ENCODE results near the gene MCF2L.

The MCF2L gene

DNA sequence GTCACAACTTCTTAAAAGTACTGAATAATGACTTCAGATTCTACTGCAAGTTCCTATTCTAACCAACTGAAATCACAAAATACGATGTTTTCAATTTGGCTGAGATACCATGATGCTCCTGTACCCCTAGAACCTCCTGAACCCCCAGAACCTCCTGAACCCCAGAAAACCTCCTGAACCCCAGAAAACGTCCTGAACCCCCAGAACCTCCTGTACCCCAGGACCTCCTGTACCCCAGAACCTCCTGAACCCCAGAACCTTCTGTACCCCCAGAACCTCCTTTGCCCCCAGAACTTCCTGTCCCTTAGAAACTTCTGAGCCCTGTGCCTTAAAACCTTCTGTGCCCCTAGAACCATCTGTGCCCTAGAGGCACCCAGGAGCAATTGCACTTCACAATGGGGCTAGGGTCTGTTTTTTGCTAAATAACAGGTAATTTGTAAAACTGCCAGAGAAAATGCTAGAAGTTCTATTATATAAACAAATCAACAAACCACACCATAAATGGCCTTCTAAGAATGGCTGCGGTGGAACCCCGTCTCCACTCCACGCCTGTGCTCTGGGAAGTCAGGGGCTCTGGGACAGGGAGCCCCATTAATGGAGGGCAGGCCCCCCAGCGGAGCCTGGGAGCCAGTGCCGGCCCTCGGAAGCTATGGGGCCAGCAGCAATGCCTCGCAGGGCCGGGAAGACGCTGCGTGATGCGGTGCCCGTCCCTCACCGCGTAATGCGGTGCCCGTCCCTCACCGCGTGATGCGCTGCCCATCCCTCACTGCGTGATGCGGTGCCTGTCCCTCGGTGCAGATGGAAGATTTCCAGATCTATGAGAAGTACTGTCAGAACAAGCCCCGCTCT lies 115.3 kb downstream of the MCF2L start:
- no peak for DNase-seq (ENCODE audit: low read depth)

DNA sequence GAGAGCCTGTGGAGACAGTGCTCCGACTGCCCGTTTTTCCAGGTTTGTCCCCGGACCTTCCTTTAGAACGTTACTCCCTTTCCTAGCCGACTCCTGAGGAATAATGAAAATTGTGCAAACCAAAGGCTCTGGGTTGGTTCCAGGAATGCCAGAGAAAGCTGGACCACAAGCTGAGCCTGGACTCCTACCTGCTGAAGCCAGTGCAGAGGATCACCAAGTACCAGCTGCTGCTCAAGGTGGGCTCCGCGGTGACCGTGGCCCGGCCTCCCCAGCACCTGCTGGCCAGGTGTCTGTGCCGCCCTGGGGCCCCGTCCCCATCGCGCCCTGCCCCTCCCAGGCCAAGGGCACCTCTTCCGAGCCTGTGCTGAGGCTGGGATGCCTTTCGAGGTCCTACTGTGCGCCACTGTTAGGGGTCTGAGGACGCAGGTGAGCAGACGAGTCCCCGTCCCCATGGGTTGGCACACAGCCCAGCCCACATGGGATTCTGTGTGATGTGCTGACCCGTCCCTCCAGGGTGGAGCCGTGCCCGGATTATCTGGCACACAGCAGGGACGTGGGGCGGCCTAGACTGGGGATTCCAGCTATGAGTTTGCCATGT lies 116.0 kb downstream of the MCF2L start:
- DNase-seq (ENCODE audit: low read depth) = no peak

DNA sequence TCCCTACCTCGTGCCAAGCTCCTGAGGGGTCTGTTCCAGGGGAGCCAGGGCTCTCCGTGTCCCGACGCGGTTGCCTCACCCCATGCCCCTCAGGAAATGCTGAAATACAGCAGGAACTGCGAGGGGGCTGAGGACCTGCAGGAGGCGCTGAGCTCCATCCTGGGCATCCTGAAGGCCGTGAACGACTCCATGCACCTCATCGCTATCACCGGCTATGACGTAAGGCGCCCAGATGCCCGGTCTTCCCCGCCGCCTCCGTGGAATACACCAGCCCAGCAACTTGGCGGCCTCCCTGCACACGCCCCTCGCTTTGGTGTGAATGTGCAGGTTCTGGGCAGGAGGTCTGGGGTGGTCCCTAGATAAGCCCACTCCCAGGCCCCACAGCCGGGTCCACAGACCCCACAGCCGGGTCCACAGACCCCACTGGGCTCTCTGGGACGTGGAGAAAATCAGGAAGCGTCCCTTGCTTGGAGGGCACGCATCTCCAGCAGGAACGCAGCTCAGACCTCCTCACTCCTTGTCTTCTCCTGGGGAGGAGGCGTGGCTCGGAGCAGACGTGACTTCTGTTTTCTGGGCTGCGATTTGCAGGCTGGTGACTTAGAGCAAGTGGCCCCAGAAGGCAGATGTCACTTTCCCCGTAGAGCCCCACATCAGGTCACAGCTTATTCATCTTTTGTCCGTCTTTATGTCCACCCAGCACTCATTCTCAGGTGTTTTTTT lies 117.2 kb downstream of the MCF2L start:
- DNase-seq (ENCODE audit: low read depth) = no peak

DNA sequence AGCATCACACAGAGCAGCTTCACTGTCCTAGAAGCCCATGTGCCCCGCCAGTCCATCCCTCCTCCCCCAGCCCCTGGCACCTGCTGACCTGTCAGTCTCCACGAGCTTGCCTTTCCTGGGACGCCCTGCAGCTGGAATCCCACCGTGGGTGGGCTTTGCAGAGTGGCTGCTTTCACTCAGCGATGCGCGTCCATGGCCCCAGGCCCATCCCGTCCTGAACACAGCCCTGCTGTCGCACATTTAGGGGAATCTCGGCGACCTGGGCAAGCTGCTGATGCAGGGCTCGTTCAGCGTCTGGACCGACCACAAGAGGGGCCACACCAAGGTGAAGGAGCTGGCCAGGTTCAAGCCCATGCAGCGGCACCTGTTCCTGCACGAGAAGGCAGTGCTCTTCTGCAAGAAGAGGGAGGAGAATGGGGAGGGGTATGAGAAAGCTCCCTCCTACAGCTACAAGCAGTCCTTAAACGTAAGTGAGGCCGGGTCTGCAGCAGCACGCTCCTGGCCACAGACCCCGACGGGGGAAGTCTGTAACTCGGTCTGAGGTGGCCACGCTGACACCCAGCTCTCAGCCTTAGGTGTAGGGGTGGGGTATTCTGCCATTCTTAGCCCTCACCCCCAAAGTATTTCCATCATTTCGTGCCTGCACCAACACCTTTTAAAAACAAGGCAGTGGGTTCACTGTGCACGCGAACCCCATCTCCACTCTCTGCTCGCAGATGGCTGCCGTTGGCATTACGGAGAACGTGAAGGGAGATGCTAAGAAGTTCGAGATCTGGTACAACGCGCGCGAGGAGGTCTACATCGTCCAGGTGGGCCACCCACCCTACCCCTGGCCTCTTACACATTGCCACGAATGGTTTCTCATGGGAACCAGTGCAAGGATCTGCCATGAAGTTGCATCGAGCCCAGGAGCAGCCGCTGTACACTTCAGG lies 118.2 kb downstream of the MCF2L start:
- DNase-seq (ENCODE audit: low read depth) = no peak

DNA sequence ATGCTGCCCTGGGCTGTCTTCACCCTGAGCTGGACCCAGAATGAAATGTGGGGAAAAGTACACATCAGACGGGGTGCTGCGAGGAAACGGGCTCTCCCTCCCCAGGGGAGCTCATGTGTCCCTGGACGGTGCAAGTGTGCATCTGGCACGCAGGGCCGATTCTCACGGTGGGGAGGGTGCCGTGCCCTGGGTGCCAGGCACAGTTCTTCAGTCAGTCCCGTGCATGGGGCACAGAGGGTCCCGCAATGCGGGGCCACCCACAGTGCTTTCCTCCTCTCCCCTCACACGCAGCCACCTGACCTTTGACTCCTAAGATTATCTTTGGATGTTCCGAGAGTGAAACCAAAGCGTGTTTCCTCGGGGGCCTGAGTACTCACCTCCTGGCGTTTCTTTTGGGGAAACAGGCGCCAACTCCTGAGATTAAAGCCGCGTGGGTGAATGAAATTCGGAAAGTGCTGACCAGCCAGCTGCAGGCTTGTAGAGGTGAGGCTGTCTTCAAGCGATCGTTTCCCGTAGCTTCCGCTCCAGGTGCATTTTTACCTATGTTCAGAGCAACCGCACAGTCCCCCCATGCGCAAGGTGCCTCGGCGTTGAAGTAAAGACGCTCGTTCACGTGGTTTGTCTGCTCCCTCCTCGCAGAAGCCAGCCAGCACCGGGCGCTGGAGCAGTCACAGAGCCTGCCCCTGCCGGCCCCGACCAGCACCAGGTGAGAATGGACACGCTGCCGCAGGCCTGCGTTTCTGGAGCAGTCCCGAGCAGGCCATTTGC lies 119.1 kb downstream of the MCF2L start:
- no peak for DNase-seq (ENCODE audit: low read depth)

DNA sequence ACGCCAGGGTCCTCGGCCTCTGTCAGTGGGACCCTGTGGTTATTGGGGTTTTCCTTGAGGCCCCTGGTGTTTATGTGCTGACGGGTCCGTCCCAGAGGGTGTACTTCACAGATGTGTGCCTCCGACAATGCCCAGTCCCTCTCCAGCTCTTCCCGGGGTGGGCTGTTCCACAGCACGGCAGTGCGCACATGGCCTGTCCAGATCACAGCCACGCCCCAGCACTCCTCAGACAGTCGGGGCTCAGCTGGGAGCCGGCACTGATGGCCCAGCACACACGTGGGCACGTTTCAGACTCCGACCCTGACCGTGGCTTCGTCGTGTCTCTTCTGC lies 119.6 kb downstream of the MCF2L start:
- no peak for DNase-seq (ENCODE audit: low read depth)

DNA sequence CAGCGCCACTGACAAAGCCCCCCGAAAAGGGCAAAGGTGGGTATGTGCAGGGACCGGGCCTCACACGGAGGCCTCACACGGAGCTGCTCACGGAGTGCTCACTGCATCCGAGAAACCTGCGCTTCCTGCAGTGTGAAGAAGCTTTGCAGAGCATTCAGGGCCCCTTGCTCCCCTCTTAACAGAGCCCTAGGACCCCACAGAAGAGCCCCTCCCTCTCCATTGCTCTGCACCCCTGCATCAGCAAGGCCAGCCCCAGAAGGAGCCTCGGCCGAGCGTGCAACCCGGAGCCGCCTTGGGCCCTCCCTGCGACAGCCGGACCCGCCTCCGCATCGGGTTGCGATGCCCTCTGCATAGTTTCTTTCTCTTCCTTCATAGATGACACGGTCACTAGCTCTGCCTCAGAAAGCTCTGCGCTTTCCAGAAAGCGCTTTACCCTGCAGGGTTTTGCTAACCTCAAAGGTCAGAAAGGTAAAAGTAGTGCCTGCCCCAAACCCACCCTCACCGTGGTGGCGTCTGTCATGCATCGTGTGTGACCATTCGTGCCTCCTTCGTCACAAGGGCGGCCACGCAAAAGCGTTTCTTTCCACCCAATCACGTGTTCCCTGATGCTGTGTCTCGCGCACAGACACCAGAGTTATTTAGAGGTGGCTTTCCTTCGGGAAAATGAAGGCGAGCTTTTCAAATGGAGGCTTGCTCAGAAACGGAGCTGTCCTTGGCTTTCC lies 120.8 kb downstream of the MCF2L start:
- no peak for DNase-seq (ENCODE audit: low read depth)

DNA sequence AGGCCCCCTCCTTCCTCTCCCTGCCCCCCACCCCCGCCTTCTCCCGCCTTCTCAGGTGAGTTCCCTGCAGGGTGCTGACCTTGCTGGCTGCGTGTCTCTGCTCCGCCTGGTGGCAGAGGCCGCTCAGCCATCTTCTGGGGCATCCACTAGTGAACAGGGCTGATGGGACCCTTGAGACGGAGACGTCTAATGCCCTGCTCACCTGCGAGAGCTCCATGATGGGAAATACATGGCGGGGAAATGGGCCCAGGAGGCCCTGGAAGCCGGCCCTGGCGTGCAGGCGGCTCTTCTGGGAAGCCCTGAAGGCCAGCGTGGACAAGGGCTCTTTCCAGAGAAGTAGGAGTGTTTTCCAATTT lies 121.4 kb downstream of the MCF2L start:
- no peak for DNase-seq (ENCODE audit: low read depth)

DNA sequence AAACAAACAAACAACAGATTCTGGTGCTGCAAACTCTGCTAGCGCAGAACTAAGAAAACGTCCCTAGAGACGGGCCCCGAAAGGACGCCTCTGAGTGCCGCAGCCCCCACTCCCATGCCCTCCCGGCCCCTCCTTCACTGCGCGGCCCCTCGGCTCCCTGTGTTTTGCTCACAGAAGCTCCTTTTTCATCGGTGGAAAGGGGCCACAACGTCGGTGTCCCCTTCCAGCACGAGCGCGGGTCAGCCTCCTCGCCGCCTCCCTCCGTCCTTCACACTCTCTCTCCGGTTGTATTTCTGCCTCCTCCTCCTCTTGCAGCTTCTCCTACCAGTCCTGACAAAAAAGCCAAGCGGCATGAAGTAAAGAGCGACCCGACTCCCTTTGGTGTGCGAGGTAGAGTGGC lies 121.8 kb downstream of the MCF2L start:
- DNase-seq (ENCODE audit: low read depth) = no peak

DNA sequence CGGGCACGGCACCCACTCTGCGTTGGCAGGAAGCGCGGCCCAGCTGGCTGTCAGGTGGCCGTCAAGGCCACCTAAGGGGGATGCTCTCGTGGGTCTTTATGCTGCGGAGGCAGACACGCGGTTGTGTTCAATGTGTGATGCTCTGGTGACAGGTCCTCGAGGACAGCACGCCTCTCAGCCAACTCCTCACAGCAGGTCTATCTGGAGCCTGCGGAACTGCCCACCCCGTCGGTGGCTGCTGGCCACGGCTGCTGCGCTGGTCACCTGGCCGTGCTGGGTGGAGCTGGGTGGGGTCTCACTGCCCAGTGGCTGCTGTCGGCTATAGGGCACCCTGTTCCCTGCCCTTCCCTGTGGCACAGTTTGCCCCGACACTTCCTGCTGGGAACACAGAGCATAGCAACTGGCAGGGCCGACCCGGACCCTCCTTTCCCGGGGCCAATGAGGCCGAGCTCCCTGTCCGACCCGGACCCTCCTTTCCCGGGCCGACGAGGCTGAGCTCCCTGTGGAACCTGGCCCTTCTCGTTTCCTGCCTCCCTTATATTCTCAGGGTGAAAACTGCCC lies 122.3 kb downstream of the MCF2L start:
- no peak for DNase-seq (ENCODE audit: low read depth)

DNA sequence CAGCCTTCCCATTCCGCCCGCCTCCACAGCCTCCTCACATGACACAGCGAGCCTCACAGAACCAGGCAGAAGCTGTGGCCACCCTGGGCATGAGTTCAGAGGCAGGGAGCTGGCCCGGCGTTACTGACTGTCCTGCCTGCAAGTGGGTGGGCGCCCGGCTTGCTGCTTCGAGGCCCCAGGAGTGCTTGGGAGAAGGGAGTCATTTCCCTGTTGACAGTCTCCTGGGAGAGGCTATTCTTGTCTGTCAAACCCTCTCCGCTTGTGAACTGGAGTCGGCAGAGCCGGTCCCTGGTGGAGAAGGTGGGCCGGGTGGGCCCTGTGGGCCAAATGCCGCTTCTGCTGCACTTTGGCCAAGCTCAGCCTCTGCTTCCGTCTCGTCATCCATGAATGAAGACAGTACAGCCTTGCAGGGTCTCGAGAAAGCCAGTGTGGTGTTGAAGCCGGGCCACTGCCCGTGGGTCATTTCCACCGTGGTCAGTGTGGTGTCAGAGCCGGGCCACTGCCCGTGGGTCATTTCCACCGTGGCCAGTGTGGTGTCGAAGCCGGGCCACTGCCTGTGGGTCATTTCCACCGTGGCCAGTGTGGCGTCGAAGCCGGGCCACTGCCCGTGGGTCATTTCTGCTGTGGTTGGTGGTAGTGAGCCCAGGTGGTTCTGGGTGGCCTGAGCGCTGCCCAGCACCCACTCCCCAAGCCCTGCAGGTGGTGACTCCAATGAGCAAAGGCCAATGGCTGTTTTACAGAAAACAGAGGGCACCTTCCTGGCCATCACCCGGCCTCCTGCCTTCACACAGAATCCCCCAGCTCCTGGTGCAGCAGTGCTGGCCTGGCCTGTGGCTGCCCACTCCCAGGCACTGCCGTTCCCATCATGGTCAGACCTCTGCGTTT lies 123.1 kb downstream of the MCF2L start:
- no peak for DNase-seq (ENCODE audit: low read depth)

DNA sequence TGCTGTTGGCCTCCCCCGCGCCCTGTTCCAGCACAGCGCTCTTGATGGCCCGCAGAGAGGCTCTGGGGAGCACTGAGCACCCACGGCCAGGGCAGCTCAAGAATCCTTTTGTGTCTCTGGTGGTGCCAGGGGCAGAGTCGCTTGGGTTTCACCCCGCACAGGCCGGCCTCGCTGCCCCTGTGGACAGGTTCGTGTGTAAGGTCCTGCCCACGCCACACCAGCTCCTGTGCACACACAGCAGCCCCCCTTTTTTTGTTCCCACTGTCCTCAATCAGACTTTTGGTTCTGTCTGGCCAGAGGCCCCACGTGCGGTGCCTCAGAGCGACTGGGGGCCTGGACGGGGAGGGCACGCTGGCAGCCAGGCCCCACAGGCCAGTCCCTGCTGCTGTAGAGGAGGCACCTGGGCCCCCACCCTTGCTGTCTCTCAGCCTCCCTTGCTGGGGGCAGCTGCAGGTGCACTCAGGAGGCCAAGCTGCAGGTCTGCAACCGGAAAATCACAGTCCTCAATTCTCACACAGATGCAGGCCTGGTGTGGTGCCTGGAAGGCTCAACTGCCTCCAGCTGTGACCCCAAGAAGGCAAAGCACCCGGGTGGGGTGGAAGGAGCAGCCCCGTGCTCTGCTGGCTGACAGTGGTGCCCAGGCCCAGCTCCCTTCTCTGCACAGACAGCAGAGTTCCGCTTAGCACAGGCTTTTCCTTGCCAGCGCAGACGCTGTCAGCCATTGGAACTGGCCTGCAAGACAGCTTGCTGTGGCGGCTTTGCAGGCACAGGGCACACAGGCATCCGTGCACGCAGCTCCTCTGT lies 124.0 kb downstream of the MCF2L start:
- DNase-seq (ENCODE audit: low read depth) = no peak

DNA sequence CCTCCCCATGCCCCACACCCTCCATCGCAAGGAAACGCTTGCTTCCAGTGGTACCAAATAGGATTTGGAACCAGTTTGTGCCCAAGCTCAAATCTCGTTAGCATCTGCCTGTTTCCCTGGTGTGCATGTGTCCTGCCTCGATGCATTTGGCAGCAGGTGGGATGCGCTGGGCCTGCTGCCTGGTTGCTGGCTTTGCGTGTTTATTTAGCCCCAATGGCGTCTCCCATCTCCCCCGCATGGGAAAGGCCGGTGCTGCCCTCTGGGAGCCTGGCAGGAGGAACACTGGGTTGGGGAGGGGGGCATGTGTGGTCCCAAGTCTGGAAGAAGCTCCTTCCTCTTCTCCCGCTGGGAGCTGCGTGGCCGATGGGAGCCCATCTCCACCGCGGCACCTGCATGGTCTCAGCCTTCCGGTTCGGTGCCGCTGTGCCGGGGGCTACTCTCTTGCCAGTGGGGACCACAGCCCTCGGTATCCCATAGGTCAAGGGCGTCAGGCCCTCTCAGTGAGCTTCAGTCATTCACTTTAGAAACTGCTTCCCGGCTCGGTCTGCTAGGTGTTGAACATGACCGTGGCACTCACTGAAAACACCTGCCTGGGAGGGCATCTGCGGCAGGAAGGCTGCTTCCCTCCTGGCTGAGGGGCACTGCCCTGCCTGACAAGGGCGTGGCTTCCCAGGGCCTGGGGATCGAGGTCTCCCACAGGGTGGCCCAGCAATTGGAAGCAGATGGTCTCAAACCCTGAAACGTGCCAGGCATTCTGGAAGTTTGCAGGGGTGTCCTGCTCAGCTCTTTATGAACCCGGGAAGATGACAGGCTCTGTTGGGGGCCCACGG lies 124.8 kb downstream of the MCF2L start:
- no peak for DNase-seq (ENCODE audit: low read depth)

DNA sequence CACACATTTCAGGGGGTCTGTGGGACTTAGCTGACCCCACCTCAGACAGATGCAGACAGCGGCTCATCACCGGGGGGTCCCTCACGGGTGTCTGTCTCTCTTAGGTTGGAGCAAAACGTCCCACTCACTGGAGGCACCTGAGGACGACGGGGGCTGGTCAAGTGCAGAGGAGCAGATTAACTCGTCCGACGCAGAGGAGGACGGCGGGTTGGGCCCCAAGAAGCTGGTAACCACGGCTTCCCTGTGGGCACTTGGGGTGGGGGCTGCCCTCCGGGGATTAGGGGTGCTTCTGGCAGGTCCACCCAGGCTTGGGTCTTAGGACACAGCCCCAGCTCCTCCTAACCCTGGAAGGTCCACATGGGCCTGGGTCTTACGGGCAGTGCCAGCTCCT lies 125.4 kb downstream of the MCF2L start:
- DNase-seq (ENCODE audit: low read depth) = no peak

DNA sequence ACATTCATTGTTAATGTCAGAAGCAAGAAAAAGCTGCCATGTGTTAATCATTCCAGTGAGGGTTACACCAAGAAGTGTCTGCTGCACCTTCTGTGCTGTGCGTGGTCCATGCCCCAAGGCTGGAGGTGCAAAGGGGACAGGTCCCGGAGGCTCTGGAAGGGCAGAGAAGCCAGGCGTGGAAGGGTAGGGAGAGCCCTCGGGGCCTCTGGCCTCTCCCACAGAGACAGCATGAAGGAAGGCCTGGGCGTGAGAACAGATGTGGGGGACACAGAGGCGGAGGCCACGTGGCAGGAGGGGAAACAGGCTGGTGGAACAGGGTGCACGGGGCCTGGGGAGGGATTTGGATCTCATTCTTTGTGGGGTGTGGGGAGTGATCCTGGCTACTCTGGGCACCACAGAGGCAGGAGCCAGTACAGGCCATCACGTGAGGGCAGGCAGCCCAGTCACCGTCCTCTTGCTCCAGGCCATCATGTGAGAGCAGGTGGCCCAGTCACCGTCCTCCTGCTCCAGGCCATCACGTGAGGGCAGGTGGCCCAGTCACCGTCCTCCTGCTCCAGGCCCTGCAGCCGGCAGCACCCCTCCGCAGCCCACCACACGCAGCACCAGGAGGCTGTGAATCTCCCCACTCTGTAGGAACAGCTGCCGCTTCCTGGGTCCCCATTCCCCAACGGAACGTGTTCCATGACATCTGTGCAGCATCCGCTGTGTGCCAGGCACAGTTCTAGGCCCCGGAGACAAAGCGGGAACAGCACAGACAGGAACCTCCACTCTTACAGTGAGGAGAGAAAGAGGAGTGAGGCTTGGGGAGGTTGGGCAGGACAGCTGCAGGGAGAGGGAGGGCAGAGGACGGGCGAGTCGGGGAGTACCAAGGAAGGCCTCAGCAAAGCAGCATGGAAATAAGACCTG lies 126.4 kb downstream of the MCF2L start:
- DNase-seq (ENCODE audit: low read depth) = no peak

DNA sequence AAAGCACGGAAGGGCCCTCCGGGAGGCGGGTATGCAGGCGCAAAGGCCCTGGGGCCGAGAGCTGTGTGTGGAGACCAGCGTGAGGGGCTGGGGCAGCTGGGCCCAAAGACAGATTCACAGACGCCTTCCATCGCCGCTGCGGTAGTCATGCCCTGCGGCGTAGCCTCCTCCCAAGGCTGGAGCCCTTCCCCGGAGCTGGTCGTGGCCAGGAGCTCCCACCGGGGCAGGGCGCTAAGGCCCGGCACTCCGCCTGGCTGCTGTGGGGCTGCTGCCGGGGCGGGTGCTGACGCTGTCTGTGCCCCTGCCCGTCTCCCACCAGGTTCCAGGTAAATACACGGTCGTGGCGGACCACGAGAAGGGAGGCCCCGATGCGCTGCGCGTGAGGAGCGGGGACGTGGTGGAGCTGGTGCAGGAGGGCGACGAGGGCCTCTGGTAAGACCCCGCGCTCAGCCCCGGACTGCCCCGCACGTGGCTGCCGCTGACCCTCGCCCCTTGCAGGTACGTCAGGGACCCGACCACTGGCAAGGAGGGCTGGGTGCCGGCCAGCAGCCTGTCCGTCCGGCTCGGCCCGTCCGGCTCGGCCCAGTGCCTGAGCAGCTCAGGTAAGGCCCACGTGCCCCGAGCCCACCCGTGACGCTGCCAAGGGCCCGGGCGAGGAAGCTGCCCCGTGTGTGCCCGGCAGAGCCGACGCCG lies 127.2 kb downstream of the MCF2L start:
- no peak for DNase-seq (ENCODE audit: low read depth)

All from non-pigmented ciliary epithelial cell (primary cell).